Muscle of back (tissue), 11 donors: ENCODE measurements around the gene PTTG2. TPM values are rescaled to one million over a fixed set of nuclear protein-coding genes. Genes with fewer than 3 reads are reported as not detected.
"Not testable (repeated sequence)": the region's sequence is repeated elsewhere in the genome, so short reads cannot be mapped to it uniquely, and the experiment has no call there.

Experiments
- DNase-seq, 3 donors: peaks; one replicate each; pipeline versions ENCODE4 v3.0.0 to v3.0.0-alpha.2; 2013
- polyA plus RNA-seq, 10 donors: library from polyadenylated mRNA; unstranded; fragments of 120-200 nt; gene quantifications; one replicate each; pipeline ENCODE4 v1.2.1, GENCODE V29; 2013; ENCODE audit not compliant: insufficient read length in 10 of 10

PTTG2 gene
- polyA plus RNA-seq, 10 donors: 0.19 TPM; not detected in 9

DNA sequence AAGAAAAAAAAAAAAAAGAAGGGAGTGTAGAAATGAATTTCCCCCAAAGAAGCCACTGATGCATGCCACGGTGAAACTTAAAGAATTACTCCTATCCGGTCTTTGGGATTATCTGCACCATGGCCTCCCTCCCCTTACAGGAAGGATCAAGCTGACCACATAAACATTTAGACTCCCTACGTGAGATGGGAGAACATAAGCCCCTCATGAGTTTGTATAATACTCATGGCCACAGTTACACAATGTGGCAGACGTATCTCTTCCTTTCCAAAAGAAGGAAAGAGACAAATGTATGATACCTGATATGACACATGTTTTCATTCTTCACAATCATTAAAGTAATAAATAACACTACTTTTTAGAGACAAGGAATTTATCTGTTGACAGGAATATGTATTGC, 3.3 kb upstream of the PTTG2 start:
- DNase-seq: no peak

DNA sequence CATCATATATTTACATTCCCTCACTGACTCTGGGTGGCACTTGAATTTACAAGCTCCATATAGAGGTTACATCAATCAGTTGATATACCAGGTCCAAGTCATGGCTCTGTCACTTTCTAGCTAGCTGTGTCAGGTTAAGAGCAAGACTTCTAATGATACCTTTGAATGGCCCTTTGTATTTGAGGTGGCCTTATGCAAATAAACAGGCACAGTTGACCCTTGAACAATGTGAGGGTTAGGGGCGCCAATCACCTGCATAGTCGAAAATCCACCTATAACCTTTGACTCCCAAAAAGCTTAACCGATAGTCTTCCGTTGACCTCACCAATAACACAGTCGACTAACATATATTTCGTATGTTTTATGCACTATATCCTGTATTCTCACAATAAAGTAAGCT, 1.3 kb upstream of the PTTG2 start:
- no peak for DNase-seq

DNA sequence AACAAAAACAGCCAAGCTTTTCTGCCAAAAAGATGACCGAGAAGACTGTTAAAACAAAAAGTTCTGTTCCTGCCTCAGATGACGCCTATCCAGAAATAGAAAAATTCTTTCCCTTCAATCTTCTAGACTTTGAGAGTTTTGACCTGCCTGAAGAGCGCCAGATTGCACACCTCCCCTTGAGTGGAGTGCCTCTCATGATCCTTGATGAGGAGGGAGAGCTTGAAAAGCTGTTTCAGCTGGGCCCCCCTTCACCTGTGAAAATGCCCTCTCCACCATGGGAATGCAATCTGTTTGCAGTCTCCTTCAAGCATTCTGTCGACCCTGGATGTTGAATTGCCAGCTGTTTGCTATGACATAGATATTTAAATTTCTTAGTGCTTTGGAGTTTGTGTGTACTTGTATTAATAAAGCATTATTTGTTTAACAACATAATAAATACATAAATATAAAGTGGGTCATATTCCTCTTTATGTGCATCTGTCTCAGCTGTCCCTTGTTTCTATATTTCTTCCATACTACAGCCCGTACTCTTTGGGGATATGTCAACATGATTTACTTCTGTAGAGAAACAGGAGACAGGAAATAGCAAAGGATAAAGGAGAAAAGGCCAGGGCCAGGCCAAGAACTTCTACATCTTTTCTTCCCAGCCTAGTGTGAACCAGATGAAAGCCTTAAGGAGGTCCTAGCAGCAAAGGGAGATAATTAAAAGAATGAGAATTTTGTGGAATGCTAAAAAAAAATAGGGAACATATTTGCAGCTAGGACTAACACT, 667 bp downstream of the PTTG2 start:
- DNase-seq: no peak

DNA sequence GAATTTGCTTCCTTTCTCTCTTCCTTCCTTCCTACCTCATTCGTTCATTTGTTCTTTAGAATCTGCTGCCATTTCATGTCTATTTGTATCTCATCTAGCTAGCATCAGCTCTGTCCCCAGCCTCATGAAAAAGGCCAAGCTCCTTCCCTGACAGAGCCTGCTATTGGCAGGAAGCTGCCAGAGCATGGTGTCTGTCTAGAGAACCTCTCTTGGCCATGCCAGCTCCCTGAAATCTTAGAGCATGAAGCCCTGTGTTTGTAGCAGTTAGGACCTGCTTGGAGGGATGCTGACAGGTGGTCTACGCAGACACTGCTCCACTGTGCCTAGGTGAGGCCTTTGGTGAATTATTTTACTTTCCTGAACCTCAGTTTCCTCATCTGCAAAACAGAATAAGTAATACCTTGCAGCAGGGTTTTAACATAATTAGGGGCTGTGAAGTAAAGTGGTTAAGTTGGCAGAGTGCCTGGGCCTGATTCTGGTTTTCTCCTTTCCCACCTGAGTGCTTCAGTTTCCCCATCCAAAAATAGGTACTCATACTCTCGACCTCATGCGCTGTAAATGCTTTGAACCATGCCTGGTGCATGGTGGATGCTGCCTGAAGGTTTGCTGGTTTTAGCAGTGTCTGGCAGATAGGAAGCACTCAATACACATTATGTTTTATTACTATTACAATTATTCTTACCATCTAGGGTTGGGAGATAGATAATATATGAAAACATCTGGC, 4.7 kb downstream of the PTTG2 start:
- DNase-seq: no peak

DNA sequence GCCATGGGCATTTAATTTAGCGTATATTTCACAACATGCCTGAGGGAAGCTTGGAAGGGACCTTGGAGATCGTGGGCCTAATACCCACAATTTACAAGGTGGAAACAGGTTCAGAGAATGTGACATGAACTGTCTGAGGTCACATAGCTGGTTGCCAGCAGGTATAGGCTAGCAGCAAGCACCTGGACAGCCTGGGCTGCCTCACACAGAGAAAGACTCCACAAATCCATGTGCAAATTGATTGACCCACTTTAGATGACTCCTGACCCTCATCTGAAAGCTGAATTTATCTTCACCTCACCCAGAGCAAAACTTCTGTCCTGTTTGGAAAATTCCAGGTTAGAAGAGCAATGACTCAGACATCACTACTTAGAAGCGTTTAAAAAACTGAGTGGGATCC, 5.8 kb downstream of the PTTG2 start:
- no peak for DNase-seq

DNA sequence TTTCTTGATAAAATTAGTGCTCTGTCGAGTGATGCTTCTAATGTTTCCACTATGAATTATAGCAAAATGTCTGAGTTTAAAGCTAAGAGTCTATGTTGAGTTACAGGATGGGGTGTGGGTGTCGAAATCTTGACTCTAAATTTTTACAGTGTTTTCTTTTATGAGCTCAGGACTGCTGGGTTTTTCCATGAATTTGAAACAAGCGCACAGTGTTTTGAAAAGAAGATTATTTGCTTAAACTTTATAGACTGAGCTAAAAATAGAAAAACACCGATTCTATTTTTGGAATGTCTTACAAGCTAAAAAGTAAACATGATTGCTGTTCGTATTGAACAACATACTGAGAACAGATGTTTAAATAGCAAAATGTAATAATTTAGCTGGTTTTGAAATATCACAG, 7.5 kb downstream of the PTTG2 start:
- no peak for DNase-seq

DNA sequence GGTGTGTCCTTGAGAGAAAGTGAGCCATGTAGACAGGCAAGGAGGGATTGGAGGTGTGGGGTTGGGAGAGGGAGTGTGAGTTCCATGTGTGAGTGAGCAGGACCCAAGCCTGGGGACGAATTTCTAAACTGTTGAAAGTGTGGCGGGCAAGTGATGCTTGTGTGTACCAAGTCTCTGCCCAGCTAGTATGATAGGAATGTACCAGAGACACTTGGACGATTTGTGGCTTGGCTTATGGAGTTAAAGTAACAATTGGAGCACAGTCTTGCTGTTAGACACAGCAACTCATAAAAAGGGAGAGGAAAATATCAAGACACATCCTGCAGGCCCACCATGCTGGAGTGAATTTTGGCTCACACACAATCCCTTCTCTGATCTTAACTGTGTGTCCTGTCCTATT, 8.5 kb downstream of the PTTG2 start:
- no peak for DNase-seq

DNA sequence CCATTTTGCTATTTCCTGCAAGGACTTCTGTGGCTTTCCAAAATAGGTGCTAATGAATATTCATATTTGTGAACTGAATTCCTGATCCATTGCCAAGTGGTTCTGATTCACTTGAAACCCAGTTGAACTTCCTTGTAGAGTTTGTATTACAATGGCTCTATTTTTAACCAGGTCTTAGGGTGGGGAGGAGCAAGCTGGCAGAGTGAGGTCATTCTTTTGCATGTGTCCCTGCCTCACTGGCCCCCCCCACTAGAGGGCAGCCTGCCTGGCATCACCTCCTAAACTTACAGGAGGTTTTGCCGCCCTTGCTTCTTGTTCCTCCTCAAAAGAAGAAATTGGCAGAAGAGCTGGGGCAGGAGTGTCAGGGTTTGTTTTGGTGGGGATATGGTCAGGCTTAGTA, 10.5 kb downstream of the PTTG2 start:
- DNase-seq: no peak

DNA sequence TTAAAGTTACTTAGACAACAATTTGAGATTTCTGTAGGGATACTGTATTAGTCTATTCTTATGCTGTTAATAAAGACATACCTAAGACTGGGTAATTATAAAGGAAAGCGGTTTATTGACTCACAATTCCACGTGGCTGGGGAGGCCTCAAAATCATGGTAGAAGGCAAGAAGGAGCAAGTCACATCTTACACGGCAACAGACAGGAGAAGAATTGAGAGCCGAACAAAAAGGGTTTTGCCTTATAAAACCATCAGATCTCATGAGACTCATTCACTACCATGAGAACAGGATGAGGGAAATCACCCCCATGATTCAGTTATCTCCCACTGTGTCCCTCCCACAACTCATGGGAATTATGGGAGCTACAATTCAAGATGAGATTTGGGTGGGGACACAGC, 11.0 kb downstream of the PTTG2 start:
- DNase-seq: no peak

DNA sequence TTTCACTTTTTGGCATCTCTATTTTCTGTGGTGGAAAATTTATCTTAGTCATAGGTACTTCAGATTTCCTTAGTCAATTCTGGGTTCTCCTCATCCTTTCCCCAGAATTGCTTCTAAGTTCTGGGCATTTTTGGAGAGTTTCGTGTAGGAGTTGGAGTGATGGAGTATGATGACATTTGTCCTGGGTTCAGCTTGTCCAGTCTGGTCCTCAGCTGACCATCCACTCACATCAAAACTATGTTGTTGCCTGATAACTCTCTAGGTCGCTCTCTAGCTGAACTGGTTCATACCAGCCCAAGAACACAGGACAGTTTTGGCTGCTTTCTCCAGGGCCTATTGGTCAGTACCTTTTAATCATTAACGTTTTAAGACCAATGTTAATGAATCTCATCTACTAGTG, 13.2 kb downstream of the PTTG2 start:
- DNase-seq: no peak

DNA sequence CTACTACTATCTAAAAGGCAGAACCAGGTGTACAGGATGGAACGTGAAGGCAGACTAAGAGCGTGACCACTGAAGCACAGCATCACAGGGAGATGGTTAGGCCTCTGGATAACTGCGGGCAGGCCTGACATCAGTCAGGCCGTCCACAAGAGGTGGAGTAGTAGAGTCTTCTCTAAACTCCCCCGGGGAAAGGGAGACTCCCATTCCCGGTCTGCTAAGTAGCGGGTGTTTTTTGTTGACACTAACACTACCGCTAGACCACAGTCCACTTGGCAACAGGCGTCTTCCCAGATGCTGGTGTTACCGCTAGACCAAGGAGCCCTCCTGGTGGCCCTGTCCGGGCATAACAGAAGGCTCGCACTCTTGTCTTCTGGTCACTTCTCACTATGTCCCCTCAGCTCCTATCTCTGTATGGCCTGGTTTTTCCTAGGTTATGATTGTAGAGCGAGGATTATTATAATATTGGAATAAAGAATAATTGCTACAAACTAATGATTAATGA, 15.2 kb downstream of the PTTG2 start:
- DNase-seq: not testable (repeated sequence)

DNA sequence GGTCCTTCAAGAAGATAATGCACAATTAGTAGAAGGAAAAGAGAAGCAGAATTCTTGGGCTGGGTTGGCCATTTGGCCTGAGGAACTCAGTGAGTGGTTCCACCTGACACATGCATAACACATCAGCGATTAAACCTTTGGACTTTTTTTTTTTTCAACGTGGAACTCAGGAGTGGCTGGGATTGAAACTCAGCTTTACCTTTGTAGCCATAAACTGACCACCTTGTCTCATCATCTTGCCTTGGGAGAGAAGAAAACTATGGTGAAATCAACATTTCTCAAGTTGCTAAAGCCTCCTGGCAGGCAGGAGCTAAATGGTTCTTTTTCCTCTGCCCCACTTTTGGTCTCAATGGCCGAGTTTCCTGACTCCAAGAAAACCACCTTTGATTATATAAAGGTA, 16.3 kb downstream of the PTTG2 start:
- DNase-seq: no peak

DNA sequence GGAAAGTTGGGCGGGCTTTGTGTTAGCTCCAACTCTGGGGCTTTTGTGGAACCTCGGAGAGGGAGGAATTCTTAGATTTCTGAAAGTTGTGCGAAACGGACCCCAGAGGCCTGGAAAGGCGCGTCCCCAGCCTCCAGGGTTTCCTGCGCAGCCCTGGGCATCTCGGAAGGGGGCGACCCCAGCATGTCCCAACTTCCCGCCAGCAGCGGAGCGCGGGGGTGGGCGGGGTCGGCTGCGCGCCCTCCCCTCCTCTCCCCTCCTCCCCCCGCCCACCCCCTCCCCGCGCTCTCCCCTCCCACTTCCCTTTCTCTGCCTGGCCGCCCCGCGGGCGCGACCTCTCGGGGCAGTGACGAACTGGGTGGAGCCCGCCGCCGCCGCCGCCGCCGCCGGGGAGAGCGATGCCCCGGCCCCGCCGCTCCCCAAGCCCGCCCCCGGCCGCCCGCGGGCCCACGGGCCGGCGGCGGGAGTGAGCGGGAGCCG, 16.8 kb downstream of the PTTG2 start:
- DNase-seq: peak; percentile 72 to 86 (median 85)

DNA sequence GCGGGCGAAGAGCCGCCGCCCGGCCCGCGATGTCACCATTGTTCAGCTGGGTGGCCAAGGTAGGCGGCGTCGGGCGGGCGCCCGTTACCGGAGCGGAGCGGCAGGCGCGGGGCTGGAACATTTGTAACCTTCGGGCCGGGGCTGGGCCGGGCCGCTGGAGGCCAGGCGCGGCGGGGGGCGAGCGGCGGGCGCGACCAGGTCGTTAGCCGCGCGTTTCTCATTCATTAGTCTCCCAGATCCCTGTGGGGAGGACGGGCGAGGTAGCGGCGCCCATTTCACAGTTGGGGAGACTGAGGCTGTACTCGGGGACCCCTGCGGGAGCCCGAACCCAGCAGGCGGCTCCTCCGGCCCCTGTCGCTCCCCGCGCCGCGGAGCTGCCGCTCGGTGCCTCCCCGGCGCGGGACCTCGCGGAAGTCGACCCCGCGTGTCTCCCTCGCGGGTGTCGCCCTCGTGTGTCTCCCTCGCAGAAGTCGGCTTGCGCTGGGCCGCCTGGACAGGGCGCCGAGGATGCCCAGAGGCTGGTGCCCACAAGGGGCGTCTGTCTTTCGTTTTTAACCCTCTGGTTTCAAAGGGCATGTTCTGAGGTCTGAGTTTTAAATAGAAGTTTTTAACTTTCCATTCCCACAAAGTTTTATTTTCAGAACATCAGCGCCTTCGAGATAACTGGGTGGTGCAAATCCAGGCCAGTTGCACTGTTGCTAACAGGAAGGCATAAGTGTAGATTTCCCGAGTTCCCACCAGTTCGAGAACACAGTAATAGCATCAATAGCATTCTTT, 17.5 kb downstream of the PTTG2 start:
- DNase-seq: peak in 2 of 3 donors; percentile 67 to 84

DNA sequence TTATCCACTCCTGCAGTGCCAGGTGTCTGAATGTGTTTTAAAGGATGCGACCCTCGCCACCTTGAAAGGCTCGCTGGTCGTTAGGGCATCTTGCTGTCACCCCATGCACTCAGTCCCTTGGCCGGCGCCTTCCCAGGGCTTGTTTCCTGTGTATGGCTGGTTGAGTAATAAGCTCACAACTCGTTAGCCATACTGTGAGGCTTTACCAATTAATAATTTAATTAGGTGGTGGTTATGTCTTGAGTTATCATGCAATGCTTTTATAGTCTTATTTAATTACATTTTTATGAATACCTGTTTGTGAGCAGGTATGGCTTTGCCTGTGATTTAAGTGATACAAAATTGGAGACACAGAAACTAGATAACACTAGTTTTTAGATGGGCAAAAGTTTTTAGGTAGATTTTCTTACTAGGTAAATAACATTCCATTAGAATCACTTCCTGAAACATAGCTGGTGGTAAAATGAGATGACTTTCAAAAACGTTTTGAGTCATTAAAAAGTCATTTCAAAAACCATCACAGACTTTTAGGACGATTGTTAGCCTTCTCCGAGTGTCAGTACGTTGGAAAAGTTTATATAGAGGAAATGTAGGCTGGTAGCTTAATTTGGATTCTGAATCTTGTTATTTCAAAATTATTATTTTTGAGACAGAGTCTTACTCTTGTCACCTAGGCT, 18.2 kb downstream of the PTTG2 start:
- no peak for DNase-seq

DNA sequence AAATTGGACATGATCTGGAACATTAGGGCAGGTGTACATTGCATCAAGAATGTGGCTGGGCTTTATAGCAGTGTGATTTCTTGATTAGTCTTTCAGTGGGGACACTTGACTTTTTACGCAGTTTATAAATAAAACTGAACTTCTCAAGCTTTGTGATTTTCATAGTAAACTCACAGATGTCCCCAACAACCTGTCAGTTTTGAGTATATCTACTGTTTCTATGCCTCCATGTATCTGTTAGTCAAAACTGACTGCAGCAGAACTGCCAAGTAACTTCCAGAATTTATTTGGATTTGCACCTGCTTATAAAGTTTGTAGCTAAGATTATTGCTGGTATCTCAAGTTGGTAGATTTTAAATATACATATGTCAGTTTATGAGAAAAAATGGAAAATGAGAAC, 20.0 kb downstream of the PTTG2 start:
- no peak for DNase-seq

DNA sequence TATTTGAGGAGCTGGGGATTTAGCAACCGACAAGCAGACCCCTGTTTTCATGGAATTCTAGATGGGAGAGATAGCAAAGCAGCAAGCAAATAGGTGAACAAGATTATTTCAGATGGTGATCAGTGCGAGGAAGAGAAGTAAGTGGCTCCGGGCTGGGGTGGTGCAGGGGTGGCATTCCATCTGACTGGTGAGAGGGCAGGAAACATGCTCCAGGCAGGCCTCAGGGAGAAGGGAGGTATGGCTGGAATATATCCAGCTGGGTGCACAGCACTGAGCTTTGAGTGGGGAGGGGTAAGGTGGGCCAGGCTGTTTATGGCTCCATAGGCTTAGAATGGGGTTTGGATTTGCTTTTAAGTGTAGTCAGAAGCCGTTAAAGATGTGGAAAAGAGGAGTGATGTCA, 21.2 kb downstream of the PTTG2 start:
- no peak for DNase-seq

DNA sequence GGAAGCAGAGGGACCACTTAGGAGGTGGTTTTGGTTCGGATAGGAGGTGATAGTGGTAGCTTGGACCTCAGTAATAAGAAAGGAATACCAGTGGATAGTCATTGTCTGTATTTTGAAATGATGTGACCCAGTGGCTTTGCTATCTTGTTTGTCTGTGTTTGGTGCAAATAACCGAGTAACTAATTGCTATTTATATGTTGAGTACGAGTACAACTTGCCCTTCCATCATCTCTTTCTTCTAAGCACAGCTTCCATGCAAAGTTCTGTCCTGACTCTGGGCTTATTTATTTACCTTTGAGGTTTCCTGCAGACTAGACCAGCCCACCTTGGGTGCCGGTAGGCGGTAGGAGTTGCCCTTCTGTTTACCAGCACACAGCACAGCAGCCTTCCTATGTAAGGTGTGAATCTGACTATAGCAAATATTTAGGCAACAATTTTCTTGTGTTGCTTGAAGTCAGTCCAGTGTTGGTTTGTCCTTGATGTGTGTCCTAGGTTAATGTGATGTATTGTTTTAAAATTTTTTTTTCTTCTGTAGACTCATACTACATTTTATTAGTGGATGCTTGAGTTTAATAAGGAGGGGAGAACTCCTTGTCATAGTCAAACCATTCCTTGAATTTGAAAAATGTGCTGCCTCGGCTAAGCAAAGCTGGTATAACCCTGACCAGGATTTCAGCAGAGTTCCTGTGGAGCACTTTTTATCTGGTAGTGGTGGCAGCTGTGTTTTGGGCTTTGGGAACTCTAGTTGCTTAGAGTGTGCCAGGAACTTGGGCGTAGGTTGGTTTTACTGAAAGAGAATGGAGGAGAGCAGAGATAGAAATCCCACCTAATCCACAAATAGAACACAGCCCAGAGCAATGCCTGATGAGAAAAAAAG, 21.9 kb downstream of the PTTG2 start:
- DNase-seq: no peak

DNA sequence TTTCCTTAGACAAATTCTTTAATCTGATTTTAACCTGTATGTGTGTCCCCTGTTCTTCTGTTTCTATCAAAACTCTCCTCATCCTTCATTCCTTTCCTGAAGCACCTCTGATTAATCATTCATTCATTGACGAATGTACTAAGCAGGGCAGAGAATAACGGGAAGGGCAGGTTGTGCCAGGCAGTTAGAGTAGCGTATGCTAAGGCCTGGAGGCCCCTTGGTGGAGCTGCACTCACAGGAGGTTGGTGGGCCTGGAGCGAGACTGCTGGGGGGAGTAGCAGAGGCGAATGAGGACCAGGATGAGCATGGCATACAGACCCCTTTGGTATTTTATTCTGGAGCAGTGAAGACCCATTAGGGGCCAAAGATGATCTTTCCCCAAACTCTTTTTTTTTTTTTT, 22.5 kb downstream of the PTTG2 start:
- no peak for DNase-seq

DNA sequence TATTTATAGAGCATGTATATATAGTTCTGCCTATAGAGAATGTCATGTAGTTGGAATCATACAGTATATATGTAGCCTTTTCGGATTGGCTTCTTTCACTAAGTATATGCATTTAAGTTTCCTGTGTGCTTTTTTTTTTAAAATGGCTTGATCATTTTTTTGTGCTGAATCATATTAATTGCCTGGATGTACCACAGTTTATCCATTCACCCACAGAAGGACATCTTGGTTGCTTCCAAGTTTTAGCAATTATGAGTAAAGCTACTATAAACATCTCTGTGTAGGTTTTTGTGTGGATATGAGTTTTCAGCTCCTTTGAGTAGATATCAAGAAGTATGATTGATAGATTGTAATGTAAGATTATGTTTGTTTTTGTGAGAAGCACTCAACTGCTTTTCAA, 23.8 kb downstream of the PTTG2 start:
- no peak for DNase-seq
